H1 (cell line): ENCODE results near the gene GPR21. TPM values are rescaled to one million over a fixed set of nuclear protein-coding genes. Genes with fewer than 3 reads are reported as not detected.

Experiments used
- CREB1 ChIP-seq: IDR thresholded peaks from 2 replicates; pipeline ENCODE4 v1.6.1; 2012; ENCODE audit warnings: inconsistent platforms
- EZH2 ChIP-seq: fragments of 200-600 bp; sonication (generic); IDR thresholded peaks from 2 replicates; pipeline ENCODE4 v1.7.1; 2012; ENCODE audit warnings: low read depth, mild to moderate bottlenecking, moderate library complexity, low read length, inconsistent platforms; ENCODE audit not compliant: severe bottlenecking
- KDM5A ChIP-seq: fragments of 200-600 bp; IDR thresholded peaks from 2 replicates; pipeline ENCODE4 v1.7.1; 2012; ENCODE audit warnings: mild to moderate bottlenecking, low read length, inconsistent platforms, mixed read lengths
- PHF8 ChIP-seq: fragments of 200-600 bp; sonication (generic); conservative IDR thresholded peaks from 2 replicates; pipeline ENCODE4 v1.7.1; 2012; ENCODE audit warnings: low read depth, mild to moderate bottlenecking, inconsistent platforms, low read length, moderate library complexity
- RNF2 ChIP-seq: fragments of 200-900, 300-1000 bp; sonication (generic); IDR thresholded peaks from 2 replicates; pipeline ENCODE4 v1.7.1; 2016; ENCODE audit warnings: borderline replicate concordance, low read depth, mild to moderate bottlenecking, antibody characterized with exemption, low read length; ENCODE audit not compliant: poor library complexity, severe bottlenecking; ENCODE audit errors: missing control alignments
- SIRT6 ChIP-seq: IDR thresholded peaks from one replicate; pipeline ENCODE4 v1.7.1; 2012; ENCODE audit warnings: low read length, inconsistent platforms
- SIX5 ChIP-seq: IDR thresholded peaks from 2 replicates; pipeline ENCODE4 v1.6.1; 2011; ENCODE audit warnings: mild to moderate bottlenecking, low read depth, low read length
- SP2 ChIP-seq: IDR thresholded peaks from 2 replicates; pipeline ENCODE4 v1.6.1; 2012; ENCODE audit warnings: mild to moderate bottlenecking, low read length, inconsistent platforms
- SRF ChIP-seq: IDR thresholded peaks from 2 replicates; pipeline ENCODE4 v1.6.1; 2011; ENCODE audit warnings: mild to moderate bottlenecking, low read depth, low read length, moderate library complexity
- TBP ChIP-seq: IDR thresholded peaks from 2 replicates; pipeline ENCODE4 v1.6.1; 2011; ENCODE audit warnings: low read depth, low read length, improper control_type of control experiment
- polyA plus RNA-seq, 7 experiments: library from polyadenylated mRNA; depleted of rRNA in 3 of 7; stranded (reverse) in 5 of 7; unstranded in 2 of 7; fragments of >200 nt in 5 of 7; fragments of 200-250 nt in 2 of 7; gene quantifications; 1 replicate in 5 of 7; 2 replicates in 1 of 7; 4 replicates in 1 of 7; pipeline versions ENCODE4 v1.2.1 to v1.2.3, GENCODE V29; 2011 to 2013; ENCODE audit warnings: missing spikeins in 2 of 7, mixed read lengths in 2 of 7
- total RNA-seq: library from RNA; stranded (reverse); fragmentation: NEBNext Ultra II Directional; extraction: Animal tissue kit (Norgen Biotek cat#: 25700); gene quantifications from 2 replicates; pipeline ENCODE4 v1.2.1, GENCODE V29; 2021
- TF ChIP-seq, protein P1 (sequence below): fragments of 300-600 bp; sonication (generic); IDR thresholded peaks from 2 replicates; pipeline ENCODE4 v1.7.1; 2012; ENCODE audit warnings: low read length, moderate library complexity, mild to moderate bottlenecking, inconsistent platforms; ENCODE audit not compliant: insufficient replicate concordance
- TF ChIP-seq, protein P2 (sequence below): IDR thresholded peaks from 2 replicates; pipeline ENCODE4 v1.6.1; 2012; ENCODE audit warnings: inconsistent platforms

Gene GPR21
- total and polyA plus RNA-seq, 2 of the 8 experiments (the other 6 are each of a cell fraction or from before 2014, with no cell fraction given), result 0.58 to 0.71 TPM

DNA sequence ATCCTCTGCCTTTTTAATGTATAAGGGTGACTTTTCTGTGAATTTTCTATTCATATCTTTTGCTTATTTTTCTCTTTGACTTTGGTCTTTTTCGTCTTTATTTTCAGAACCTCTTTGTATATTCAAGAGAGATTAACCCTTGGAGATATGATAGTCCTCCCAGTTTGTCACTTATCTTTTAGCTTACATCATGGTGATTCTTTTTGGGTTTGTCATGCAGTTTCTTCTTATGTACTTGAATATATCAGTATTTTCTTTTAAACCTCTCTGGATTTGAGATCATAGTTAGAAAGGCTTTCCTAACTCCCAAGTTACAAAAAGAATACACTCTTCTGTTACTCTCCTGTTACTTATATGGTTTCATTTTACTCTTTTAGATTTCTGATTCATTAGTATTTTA, 27.5 kb upstream of the GPR21 start (continued):
- TF ChIP-seq, protein P1, sequence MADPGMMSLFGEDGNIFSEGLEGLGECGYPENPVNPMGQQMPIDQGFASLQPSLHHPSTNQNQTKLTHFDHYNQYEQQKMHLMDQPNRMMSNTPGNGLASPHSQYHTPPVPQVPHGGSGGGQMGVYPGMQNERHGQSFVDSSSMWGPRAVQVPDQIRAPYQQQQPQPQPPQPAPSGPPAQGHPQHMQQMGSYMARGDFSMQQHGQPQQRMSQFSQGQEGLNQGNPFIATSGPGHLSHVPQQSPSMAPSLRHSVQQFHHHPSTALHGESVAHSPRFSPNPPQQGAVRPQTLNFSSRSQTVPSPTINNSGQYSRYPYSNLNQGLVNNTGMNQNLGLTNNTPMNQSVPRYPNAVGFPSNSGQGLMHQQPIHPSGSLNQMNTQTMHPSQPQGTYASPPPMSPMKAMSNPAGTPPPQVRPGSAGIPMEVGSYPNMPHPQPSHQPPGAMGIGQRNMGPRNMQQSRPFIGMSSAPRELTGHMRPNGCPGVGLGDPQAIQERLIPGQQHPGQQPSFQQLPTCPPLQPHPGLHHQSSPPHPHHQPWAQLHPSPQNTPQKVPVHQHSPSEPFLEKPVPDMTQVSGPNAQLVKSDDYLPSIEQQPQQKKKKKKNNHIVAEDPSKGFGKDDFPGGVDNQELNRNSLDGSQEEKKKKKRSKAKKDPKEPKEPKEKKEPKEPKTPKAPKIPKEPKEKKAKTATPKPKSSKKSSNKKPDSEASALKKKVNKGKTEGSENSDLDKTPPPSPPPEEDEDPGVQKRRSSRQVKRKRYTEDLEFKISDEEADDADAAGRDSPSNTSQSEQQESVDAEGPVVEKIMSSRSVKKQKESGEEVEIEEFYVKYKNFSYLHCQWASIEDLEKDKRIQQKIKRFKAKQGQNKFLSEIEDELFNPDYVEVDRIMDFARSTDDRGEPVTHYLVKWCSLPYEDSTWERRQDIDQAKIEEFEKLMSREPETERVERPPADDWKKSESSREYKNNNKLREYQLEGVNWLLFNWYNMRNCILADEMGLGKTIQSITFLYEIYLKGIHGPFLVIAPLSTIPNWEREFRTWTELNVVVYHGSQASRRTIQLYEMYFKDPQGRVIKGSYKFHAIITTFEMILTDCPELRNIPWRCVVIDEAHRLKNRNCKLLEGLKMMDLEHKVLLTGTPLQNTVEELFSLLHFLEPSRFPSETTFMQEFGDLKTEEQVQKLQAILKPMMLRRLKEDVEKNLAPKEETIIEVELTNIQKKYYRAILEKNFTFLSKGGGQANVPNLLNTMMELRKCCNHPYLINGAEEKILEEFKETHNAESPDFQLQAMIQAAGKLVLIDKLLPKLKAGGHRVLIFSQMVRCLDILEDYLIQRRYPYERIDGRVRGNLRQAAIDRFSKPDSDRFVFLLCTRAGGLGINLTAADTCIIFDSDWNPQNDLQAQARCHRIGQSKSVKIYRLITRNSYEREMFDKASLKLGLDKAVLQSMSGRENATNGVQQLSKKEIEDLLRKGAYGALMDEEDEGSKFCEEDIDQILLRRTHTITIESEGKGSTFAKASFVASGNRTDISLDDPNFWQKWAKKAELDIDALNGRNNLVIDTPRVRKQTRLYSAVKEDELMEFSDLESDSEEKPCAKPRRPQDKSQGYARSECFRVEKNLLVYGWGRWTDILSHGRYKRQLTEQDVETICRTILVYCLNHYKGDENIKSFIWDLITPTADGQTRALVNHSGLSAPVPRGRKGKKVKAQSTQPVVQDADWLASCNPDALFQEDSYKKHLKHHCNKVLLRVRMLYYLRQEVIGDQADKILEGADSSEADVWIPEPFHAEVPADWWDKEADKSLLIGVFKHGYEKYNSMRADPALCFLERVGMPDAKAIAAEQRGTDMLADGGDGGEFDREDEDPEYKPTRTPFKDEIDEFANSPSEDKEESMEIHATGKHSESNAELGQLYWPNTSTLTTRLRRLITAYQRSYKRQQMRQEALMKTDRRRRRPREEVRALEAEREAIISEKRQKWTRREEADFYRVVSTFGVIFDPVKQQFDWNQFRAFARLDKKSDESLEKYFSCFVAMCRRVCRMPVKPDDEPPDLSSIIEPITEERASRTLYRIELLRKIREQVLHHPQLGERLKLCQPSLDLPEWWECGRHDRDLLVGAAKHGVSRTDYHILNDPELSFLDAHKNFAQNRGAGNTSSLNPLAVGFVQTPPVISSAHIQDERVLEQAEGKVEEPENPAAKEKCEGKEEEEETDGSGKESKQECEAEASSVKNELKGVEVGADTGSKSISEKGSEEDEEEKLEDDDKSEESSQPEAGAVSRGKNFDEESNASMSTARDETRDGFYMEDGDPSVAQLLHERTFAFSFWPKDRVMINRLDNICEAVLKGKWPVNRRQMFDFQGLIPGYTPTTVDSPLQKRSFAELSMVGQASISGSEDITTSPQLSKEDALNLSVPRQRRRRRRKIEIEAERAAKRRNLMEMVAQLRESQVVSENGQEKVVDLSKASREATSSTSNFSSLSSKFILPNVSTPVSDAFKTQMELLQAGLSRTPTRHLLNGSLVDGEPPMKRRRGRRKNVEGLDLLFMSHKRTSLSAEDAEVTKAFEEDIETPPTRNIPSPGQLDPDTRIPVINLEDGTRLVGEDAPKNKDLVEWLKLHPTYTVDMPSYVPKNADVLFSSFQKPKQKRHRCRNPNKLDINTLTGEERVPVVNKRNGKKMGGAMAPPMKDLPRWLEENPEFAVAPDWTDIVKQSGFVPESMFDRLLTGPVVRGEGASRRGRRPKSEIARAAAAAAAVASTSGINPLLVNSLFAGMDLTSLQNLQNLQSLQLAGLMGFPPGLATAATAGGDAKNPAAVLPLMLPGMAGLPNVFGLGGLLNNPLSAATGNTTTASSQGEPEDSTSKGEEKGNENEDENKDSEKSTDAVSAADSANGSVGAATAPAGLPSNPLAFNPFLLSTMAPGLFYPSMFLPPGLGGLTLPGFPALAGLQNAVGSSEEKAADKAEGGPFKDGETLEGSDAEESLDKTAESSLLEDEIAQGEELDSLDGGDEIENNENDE, result no peak
- TF ChIP-seq EZH2, result no peak
- TF ChIP-seq KDM5A, result no peak
- no peak for TF ChIP-seq SIX5
- TF ChIP-seq RNF2, result no peak
- no peak for TF ChIP-seq SIRT6
- TF ChIP-seq PHF8, result no peak
- no peak for TF ChIP-seq SP2
- no peak for TF ChIP-seq TBP
- no peak for TF ChIP-seq SRF
- TF ChIP-seq, protein P2, sequence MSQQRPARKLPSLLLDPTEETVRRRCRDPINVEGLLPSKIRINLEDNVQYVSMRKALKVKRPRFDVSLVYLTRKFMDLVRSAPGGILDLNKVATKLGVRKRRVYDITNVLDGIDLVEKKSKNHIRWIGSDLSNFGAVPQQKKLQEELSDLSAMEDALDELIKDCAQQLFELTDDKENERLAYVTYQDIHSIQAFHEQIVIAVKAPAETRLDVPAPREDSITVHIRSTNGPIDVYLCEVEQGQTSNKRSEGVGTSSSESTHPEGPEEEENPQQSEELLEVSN, result no peak
- no peak for TF ChIP-seq CREB1
